Suprapubic skin (tissue), 4 donors: Measurements from ENCODE around the gene PHRF1. TPM values are rescaled to one million over a fixed set of nuclear protein-coding genes. Genes with fewer than 3 reads are reported as not detected.

Experiments
- DNase-seq, 2 donors: peaks; one replicate each; pipeline ENCODE4 v3.0.0-alpha.2; 2019; ENCODE audit warnings: low spot score in 2 of 2
- H3K27ac ChIP-seq: fragments of 200-600 bp; sonication (generic); one replicate; pipeline ENCODE4 v1.5.1; 2019
- H3K27me3 ChIP-seq: fragments of 200-600 bp; sonication (generic); one replicate; pipeline ENCODE4 v1.5.1; 2019
- H3K36me3 ChIP-seq: fragments of 200-600 bp; sonication (generic); one replicate; pipeline ENCODE4 v1.5.1; 2019
- H3K4me1 ChIP-seq: fragments of 200-600 bp; sonication (generic); one replicate; pipeline ENCODE4 v1.5.1; 2019
- H3K4me3 ChIP-seq: fragments of 200-600 bp; sonication (generic); one replicate; pipeline ENCODE4 v1.5.1; 2019; ENCODE audit warnings: mild to moderate bottlenecking
- H3K9me3 ChIP-seq: fragments of 200-600 bp; sonication (generic); one replicate; pipeline ENCODE4 v1.5.1; 2019
- EP300 ChIP-seq: sonication (generic); formaldehyde crosslinking; IDR thresholded peaks from one replicate; pipeline ENCODE4 v1.6.1; 2017; ENCODE audit warnings: antibody characterized with exemption
- POLR2A ChIP-seq, 2 donors: fragments of 450-650 bp; IDR thresholded peaks; one replicate each; pipeline ENCODE4 v1.6.1; 2017; ENCODE audit warnings: antibody characterized with exemption in 2 of 2, mild to moderate bottlenecking in 2 of 2, moderate library complexity in 2 of 2
- POLR2AphosphoS5 ChIP-seq, 3 donors: sonication (generic); formaldehyde crosslinking; IDR thresholded peaks; one replicate each; pipeline ENCODE4 v1.6.1; 2017; ENCODE audit warnings: antibody characterized with exemption in 3 of 3
- WGBS: methylation state at CpG from one replicate; pipeline ENCODE4 v1.1.5; 2018; 5-methylcytosine and 5-hydroxymethylcytosine counted together
- total RNA-seq, 4 donors: library from RNA; depleted of rRNA; stranded (reverse); fragments of >200 nt; gene quantifications; one replicate each; pipeline ENCODE4 v1.1.0, GENCODE V29; 2016
- TF ChIP-seq, protein P1 (sequence below), 2 donors: fragments of 200-600 bp in 1 of 2; fragments of 450-650 bp in 1 of 2; sonication (generic) in 1 of 2; IDR thresholded peaks; one replicate each; pipeline ENCODE4 v1.5.1; 2016 to 2019; ENCODE audit warnings: antibody characterized with exemption in 2 of 2, mild to moderate bottlenecking in 1 of 2, moderate library complexity in 1 of 2

Gene PHRF1
- total RNA-seq, 4 donors from 2014 or later, result 27.9 to 55.6 (median 42.0) TPM

DNA sequence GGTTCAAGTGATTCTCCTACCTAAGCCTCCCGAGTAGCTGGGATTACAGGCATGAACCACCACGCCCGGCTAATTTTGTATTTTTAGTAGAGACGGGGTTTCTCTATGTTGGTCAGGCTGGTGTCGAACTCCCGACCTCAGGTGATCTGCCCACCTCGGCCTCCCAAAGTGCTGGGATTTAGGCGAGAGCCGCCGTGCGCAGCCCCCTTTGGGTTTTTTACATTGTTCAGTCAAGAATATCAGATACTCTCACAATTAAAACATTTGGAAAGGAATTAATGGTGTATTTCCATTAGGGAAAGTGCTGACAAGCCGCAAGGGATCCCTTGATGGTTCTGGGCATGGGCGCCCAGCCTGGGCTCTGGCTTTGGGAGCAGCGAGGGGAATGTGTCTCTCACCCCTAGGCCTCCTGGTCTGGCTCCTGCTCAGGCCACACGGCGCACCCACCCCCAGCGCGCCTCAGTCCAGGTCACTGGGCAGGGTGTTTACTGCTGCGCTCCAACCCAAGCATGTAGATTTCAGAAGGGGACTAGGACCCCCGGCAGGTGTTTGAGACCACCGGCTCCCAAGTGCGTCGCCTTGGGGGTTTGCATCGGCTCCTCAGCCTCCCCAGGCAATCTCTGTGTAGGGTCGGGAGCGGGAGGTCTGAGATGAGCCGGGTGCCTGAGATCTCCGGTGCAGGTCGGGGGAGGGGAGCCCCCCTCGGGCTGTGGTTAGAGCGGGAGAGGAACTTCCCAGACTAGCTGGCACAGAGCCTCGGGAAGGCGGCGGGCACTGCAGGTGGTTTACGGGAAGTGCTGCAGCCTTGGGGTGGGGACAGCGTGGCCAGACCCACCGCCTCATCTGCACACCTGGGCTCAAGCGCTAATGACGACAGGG lies 40.3 kb downstream of the PHRF1 start:
- H3K4me1 ChIP-seq, result peaks cover 43% of the 10 kb centered on the region
- 76% methylated on average over 20 of the region's 39 CpGs for WGBS
- peak overlapping the region; percentile 86 for H3K27ac ChIP-seq
- TF ChIP-seq POLR2A (IDR thresholded peaks at IDR 0.05) (no peak), POLR2AphosphoS5 (IDR thresholded peaks at IDR 0.05) (no peak), EP300 (no peak)
- TF ChIP-seq, protein P1, sequence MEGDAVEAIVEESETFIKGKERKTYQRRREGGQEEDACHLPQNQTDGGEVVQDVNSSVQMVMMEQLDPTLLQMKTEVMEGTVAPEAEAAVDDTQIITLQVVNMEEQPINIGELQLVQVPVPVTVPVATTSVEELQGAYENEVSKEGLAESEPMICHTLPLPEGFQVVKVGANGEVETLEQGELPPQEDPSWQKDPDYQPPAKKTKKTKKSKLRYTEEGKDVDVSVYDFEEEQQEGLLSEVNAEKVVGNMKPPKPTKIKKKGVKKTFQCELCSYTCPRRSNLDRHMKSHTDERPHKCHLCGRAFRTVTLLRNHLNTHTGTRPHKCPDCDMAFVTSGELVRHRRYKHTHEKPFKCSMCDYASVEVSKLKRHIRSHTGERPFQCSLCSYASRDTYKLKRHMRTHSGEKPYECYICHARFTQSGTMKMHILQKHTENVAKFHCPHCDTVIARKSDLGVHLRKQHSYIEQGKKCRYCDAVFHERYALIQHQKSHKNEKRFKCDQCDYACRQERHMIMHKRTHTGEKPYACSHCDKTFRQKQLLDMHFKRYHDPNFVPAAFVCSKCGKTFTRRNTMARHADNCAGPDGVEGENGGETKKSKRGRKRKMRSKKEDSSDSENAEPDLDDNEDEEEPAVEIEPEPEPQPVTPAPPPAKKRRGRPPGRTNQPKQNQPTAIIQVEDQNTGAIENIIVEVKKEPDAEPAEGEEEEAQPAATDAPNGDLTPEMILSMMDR (IDR thresholded peaks at IDR 0.05), result no peak
- peaks cover 18% of the 10 kb centered on the region for H3K36me3 ChIP-seq
- no peaks in the 10 kb centered on the region for H3K9me3 ChIP-seq
- H3K4me3 ChIP-seq, result peak overlapping the region; percentile 79
- no peaks in the 10 kb centered on the region for H3K27me3 ChIP-seq
- DNase-seq, result peak in 1 of 2 donors; percentile 71

DNA sequence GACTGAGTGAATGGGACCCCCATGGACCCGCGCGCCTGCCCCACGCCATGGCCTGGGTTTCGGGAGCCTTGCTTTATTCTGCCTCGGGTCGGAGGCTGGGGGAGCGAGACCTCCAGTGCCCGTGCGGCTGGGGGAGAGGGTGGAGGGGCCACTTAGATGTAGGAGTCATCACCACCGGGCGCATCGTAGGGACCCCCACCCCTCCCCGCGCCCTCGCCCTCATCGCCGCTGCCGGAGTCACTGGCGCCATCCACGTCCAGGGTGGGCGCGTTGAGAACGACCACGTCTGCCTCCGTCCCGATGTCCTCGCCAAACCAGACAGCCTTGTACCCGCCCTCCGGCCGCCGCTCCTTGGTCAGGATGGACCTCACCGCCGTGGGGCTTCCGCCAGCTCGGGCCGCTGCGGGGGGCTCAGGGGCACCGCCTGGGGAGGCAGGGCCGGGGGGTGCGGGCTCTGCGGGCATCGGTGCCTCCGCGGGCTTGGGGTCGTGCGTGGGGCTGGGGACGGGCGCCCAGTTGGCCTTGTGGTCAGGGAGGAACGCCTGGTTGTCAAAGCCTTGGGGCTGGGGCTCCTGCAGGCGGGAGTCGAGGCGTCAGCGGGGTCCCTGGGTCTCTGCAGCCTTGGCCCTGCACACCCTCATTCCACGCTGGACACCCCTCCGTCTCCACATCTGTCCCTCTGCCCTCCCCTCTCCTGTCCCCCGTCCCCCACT lies 41.1 kb downstream of the PHRF1 start:
- WGBS, result 94% methylated on average over 35 of the region's 57 CpGs
- DNase-seq, result peak in 1 of 2 donors; percentile 76
- H3K36me3 ChIP-seq, result peaks cover 10% of the 10 kb centered on the region
- no peaks in the 10 kb centered on the region for H3K27me3 ChIP-seq
- H3K9me3 ChIP-seq, result no peaks in the 10 kb centered on the region
- no peak overlapping the region for H3K4me3 ChIP-seq
- peaks cover 36% of the 10 kb centered on the region for H3K4me1 ChIP-seq
- TF ChIP-seq, protein P1 (IDR thresholded peaks at IDR 0.05), result no peak
- no peak for TF ChIP-seq POLR2AphosphoS5 (IDR thresholded peaks at IDR 0.05)
- no peak for TF ChIP-seq POLR2A (IDR thresholded peaks at IDR 0.05)
- TF ChIP-seq EP300, result no peak
- no peak overlapping the region for H3K27ac ChIP-seq

DNA sequence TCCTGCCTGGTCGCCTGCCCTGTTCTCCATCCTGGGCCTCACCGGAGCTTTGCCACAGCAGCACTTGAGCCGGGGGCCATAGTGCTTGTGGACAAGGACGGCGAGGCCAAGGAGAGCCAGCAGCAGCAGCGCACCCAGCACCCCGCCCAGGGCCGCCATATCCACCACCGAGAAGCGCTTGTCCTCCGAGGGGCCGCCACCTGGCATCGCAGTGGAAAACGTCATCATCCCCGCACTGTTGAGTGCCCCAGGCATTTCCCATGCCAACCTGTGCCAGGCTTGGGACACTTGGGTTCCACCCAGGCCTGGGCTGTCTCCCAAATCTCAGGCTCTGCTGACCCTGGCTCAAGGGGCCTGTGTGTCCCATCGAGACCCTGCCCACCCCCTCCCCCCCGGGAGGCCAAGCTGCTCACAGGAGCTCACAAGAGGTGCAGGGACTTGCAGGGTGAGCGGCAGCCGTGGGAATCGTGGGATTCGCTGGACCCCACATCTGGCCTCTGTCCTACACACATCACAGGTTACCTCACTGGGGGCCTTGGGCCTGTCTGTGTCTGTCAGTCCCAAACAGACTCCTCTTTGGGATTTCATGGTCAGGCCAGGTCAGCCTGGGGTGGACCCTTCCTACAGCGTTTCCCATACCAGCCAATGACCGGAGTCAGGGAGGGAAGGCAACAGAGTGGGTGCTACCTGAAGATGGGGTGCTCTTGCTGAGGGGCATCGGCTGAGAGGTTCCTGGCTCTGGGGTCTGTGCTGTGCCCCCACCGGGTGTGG lies 41.8 kb downstream of the PHRF1 start:
- no peaks in the 10 kb centered on the region for H3K27me3 ChIP-seq
- H3K36me3 ChIP-seq, result peaks cover 3% of the 10 kb centered on the region
- peak in 1 of 2 donors; percentile 65 for DNase-seq
- peaks cover 29% of the 10 kb centered on the region for H3K4me1 ChIP-seq
- no peak overlapping the region for H3K4me3 ChIP-seq
- no peaks in the 10 kb centered on the region for H3K9me3 ChIP-seq
- H3K27ac ChIP-seq, result no peak overlapping the region
- no peak for TF ChIP-seq EP300
- TF ChIP-seq, protein P1 (IDR thresholded peaks at IDR 0.05), result no peak
- no peak for TF ChIP-seq POLR2AphosphoS5 (IDR thresholded peaks at IDR 0.05)
- no peak for TF ChIP-seq POLR2A (IDR thresholded peaks at IDR 0.05)
- WGBS, result 95% methylated on average over 17 of the region's 25 CpGs

DNA sequence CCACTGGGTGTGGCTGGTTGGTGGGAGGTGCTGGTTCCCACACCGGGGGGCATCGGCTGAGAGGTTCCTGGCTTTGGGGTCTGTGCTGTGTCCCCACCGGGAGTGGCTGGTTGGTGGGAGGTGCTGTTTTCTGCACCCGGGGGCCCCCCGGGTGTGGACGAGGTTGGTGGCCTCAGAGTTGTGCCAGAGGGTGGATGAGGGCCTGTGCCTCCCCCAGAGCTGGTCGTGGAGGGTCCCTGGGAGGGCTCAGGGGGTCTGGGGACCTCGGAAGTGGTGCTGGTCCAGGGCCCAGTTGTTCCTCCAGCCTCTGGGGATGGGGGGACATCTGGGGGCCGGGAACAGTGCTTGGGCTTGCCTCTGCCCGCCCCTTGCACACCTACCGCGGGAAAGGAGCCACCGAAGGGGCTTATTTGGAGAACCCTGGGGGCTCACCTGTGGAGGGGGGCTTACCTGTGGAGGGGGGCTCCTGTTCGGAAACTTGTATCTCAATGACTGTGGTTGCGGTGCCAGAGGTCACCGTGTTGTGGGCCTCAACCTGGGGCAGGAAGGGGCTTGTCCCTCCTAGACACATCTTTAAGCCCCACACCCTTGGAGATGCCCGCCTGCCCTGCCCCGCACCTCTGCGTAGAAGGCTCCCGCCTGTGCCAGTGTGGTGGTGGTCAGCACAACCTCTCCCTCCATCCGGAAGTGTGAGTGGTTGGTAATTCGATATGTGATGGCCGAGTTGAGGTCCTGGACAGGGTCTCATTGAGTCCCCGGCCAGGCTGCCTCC lies 42.8 kb downstream of the PHRF1 start:
- WGBS, result 82% methylated on average over 3 of the region's 24 CpGs
- TF ChIP-seq EP300 (no peak), POLR2A (IDR thresholded peaks at IDR 0.05) (no peak), POLR2AphosphoS5 (IDR thresholded peaks at IDR 0.05) (no peak)
- TF ChIP-seq, protein P1 (IDR thresholded peaks at IDR 0.05), result no peak
- Histone ChIP-seq H3K36me3 (no peaks in the 10 kb centered on the region), H3K27me3 (peaks cover 2% of the 10 kb centered on the region), H3K9me3 (no peaks in the 10 kb centered on the region), H3K4me1 (peaks cover 20% of the 10 kb centered on the region), H3K4me3 (no peak overlapping the region), H3K27ac (no peak overlapping the region)
- DNase-seq, result no peak
